ENCODE results near the gene MYMX. TPM values are rescaled to one million over a fixed set of nuclear protein-coding genes. Genes with fewer than 3 reads are reported as not detected.

MYMX gene
- polyA plus RNA-seq, 2 of the 4 experiments (the other 2 are of a cell fraction), result not detected

GRCh38 chr6:44267252-44267651, 50.5 kb downstream of the MYMX start (continued):
- TF ChIP-seq RCOR1 (IDR thresholded peaks at IDR 0.05; ENCODE audit: low read depth, low read length) (no peak), MAZ (IDR thresholded peaks at IDR 0.05; ENCODE audit: borderline replicate concordance, low read depth, low read length) (no peak), FOXS1 (CRISPR knock-in tag; IDR thresholded peaks at IDR 0.05) (no peak), MYC (IDR thresholded peaks at IDR 0.05; ENCODE audit: borderline replicate concordance, low read length) (no peak), RFX5 (IDR thresholded peaks at IDR 0.05) (no peak)
- TF ChIP-seq, protein P1, sequence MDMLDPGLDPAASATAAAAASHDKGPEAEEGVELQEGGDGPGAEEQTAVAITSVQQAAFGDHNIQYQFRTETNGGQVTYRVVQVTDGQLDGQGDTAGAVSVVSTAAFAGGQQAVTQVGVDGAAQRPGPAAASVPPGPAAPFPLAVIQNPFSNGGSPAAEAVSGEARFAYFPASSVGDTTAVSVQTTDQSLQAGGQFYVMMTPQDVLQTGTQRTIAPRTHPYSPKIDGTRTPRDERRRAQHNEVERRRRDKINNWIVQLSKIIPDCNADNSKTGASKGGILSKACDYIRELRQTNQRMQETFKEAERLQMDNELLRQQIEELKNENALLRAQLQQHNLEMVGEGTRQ (IDR thresholded peaks at IDR 0.05), result no peak

Small RNAs within 50 kb of the gene (small RNA-seq; reads per million reads assigned to genes)
- gene RN7SL811P, result 0 reads per million in 6 experiments

Other genes starting within 250 kb of the MYMX start
- 47.1 and 48.2 TPM in 2 replicates for gene MRPL14, start 89.5 kb upstream of the MYMX start, polyA plus RNA-seq (2011; rRNA removed)
- gene MRPL14, start 89.5 kb upstream of the MYMX start, polyA plus RNA-seq (2017; fragmentation: RNase III; extraction: RNeasy Plus Mini Kit Qiagen cat#74134 plus additional on column Dnase treatment), result 55.3 to 56.5 TPM (median 56.3 TPM) in 3 replicates
- gene TMEM63B, start 89.4 kb upstream of the MYMX start, polyA plus RNA-seq (2011; rRNA removed), result 24.0 and 25.4 TPM in 2 replicates
- gene TMEM63B, start 89.4 kb upstream of the MYMX start, polyA plus RNA-seq (2017; fragmentation: RNase III; extraction: RNeasy Plus Mini Kit Qiagen cat#74134 plus additional on column Dnase treatment), result 18.3 to 22.2 TPM (median 21.6 TPM) in 3 replicates
- 0.10 and 0.25 TPM in 2 replicates for gene CAPN11, start 58.1 kb upstream of the MYMX start, polyA plus RNA-seq (2011; rRNA removed)
- gene CAPN11, start 58.1 kb upstream of the MYMX start, polyA plus RNA-seq (2017; fragmentation: RNase III; extraction: RNeasy Plus Mini Kit Qiagen cat#74134 plus additional on column Dnase treatment), result 0.09 TPM in 1 of 3 replicates, not detected in the others
- gene SLC29A1, start 6.7 kb downstream of the MYMX start, polyA plus RNA-seq (2011; rRNA removed), result 72.3 and 80.0 TPM in 2 replicates
- 45.6 to 49.1 TPM (median 47.1 TPM) in 3 replicates for gene SLC29A1, start 6.7 kb downstream of the MYMX start, polyA plus RNA-seq (2017; fragmentation: RNase III; extraction: RNeasy Plus Mini Kit Qiagen cat#74134 plus additional on column Dnase treatment)
- gene HSP90AB1, start 30.2 kb downstream of the MYMX start, polyA plus RNA-seq (2011; rRNA removed), result 1,080 and 1,155 TPM in 2 replicates
- 1,076 to 1,211 TPM (median 1,136 TPM) in 3 replicates for gene HSP90AB1, start 30.2 kb downstream of the MYMX start, polyA plus RNA-seq (2017; fragmentation: RNase III; extraction: RNeasy Plus Mini Kit Qiagen cat#74134 plus additional on column Dnase treatment)
- 44.5 and 61.4 TPM in 2 replicates for gene SLC35B2, start 40.6 kb downstream of the MYMX start, polyA plus RNA-seq (2011; rRNA removed)
- 38.7 to 45.6 TPM (median 45.5 TPM) in 3 replicates for gene SLC35B2, start 40.6 kb downstream of the MYMX start, polyA plus RNA-seq (2017; fragmentation: RNase III; extraction: RNeasy Plus Mini Kit Qiagen cat#74134 plus additional on column Dnase treatment)
- gene NFKBIE, start 48.6 kb downstream of the MYMX start, polyA plus RNA-seq (2011; rRNA removed), result 6.2 and 6.3 TPM in 2 replicates
- 5.6 to 9.1 TPM (median 6.0 TPM) in 3 replicates for gene NFKBIE, start 48.6 kb downstream of the MYMX start, polyA plus RNA-seq (2017; fragmentation: RNase III; extraction: RNeasy Plus Mini Kit Qiagen cat#74134 plus additional on column Dnase treatment)
- gene TMEM151B, start 53.5 kb downstream of the MYMX start, polyA plus RNA-seq (2011; rRNA removed), result 0.01 TPM in 1 of 2 replicates, not detected in the other
- 0.01 to 0.03 TPM in 2 of 3 replicates, not detected in the other for gene TMEM151B, start 53.5 kb downstream of the MYMX start, polyA plus RNA-seq (2017; fragmentation: RNase III; extraction: RNeasy Plus Mini Kit Qiagen cat#74134 plus additional on column Dnase treatment)
- 4.0 and 4.3 TPM in 2 replicates for gene AARS2, start 96.4 kb downstream of the MYMX start, polyA plus RNA-seq (2011; rRNA removed)
- gene AARS2, start 96.4 kb downstream of the MYMX start, polyA plus RNA-seq (2017; fragmentation: RNase III; extraction: RNeasy Plus Mini Kit Qiagen cat#74134 plus additional on column Dnase treatment), result 6.2 to 6.8 TPM (median 6.6 TPM) in 3 replicates
- not detected in 2 replicates for gene SPATS1, start 125.7 kb downstream of the MYMX start, polyA plus RNA-seq (2011; rRNA removed)
- not detected in 3 replicates for gene SPATS1, start 125.7 kb downstream of the MYMX start, polyA plus RNA-seq (2017; fragmentation: RNase III; extraction: RNeasy Plus Mini Kit Qiagen cat#74134 plus additional on column Dnase treatment)
- 14.4 and 20.5 TPM in 2 replicates for gene CDC5L, start 170.8 kb downstream of the MYMX start, polyA plus RNA-seq (2011; rRNA removed)
- 12.6 to 13.0 TPM (median 12.8 TPM) in 3 replicates for gene CDC5L, start 170.8 kb downstream of the MYMX start, polyA plus RNA-seq (2017; fragmentation: RNase III; extraction: RNeasy Plus Mini Kit Qiagen cat#74134 plus additional on column Dnase treatment)

Measured in A549 (cell line).